LoVo (cell line): ENCODE data around the gene CA10.
A peak's percentile ranks its signal among the peaks of the same experiment; 100 is the strongest.

ENCODE experiments used
- DNase-seq: peaks from one replicate; pipeline ENCODE4 v3.0.0-alpha.2; 2016; ENCODE audit warnings: low spot score

Gene CA10

DNA sequence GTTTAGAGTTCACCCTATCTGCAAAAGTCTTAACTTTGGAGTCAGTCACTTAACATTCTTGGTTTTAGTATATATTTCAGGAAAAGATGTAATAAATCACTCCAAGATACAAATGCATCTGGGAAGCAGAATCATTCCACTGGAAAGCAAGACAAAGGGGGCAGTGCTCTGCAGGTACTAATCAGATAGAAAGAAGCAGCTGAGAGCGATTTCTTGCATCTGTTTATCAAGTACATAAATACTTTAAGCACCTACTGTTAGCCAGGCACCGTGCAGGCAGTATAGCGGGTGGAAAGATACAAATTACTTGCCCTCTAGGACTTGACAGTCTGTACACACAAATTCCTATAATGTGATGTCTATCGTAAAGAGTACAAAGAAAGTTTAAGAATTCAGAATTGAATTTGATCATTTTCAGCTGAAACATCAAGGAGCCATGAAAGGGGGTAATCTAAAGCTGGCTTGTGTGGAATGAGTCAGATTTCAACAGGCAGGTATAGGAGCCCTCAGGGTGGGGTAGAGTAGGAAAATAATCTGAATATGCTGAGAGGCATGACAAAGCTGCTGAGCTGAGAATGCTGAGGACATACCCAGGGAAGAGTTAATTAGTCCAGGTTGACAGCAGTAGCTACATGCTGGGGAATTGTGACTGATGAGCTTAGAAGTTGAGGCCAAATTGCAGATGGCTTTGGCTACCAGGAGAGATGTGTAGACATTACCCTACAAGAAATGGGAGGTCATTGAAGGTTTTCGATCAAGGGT, 110.2 kb downstream of the CA10 start:
- DNase-seq = no peak

DNA sequence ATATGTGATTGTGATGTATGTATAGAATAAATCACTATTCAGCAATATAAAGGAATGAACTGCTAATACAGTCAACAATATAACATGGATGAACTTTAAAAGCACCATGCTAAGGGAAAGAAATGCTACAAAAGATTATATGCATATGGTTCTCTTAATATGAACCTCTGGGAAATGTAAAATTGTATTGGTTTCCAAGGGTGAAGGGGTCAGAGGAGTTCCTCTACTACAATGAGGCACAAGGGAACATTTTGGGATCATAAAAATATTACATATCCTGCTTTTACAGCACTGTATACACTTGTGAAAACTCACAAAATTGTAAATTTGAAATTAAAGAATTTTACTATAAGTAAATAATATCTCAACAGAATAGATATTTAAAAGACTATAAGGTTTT, 111.4 kb downstream of the CA10 start:
- DNase-seq = no peak

DNA sequence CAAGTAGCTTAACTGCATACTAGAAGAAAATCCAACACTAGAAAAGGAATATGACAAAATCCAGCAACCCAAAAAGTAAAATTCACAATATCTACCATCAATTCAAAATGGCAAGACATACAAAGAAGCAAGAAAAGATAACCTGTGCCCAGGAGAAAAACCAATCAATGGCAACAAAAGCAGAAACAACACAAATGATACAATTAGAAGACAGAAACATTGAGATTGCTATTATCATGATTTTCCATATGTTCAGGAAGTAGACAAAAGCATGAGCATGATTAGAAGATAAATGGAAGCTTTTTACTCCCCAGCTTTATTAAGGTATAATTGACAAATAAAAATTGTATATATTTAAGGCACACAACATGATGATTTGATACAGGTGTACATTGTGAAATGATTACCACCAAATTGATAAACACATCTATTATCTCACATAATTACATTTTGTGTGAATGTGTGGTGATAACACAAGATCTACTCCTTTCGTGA, 117.3 kb downstream of the CA10 start:
- DNase-seq = no peak

DNA sequence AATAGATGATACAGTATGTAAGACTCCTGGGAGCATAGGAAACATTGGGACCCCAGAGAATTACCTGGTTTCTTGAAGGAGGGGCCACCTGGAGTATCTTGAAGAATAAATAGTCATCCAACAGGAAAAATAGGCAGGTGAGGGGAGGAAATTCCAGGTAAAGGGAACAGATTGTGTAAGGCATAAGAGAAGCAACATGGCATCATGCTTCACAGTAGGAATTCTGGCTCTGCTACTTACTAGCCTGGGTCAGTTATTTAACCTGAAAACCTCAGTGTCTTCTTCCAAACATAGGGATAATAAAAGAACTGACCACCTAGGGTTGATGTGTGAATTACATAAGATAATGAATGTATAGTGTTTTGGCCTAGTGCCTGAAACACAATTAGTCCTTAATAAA, 122.1 kb downstream of the CA10 start:
- no peak for DNase-seq

DNA sequence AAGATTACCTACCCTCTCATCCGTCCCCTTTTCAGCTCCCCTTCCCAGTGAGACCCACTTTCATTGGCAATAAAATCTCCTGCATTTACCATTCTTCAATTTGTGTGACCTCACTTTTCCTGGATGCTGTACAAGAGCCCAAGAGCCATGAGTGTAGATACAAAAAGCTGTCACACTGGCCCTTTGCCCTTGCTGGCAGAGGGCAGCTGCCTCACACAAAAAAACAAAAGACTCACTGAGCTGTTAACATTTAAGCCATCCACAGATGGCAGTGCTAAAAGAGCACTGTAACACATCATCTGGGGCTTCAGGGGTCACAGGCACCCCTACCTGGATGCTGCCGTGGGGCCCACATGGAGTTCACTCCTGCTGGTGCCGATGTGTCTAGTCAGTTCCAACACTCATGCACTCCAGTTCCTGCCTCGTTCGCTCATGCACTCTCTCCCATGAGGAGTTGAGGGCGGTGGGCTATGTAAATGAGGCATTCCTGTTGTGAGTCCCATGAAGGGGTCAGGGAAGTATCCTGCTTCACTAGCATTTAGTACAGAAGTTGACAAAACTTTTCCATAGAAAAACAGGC, 123.1 kb downstream of the CA10 start:
- DNase-seq = no peak

DNA sequence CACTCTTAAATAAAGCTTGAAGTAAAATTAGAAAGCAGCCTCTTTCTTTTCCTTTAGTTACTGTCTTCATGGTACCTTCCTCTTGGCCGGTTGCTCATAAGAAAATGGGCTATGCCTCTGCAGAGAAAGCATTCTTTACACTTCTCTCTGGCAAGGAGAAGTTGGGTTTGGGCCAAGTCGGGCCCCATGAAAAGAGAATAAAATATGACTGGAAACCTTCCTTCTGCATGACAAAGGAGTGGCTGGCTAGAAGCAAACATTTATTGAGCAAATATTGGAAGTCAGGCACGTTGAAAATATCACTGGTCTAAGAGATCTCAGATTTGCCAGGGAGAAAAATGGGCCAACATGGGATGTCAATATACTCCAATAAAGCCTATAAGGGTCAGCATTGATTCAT, 126.1 kb downstream of the CA10 start:
- no peak for DNase-seq

DNA sequence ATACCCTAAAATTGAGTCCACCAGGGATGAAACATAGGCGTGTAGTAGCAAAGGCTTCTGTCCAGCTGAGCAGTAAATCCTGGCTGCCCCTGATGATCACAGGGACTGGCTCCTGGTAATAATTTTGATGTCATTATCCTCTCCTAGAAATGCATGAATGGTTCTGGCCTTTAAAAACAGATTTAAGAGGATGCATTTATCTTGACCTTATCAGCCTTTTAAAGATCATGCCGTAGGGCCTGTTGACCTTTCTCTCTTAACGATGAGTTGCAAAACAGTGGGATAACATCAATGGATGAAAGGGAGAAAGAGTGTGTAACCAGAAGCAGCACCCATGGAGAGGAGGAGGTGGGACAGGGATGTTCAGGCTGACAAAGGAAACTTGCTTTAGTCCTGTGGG, 128.5 kb downstream of the CA10 start:
- DNase-seq = no peak

- peak; percentile 2 for DNase-seq
Observed at GRCh38 chr17:52027620-52028295, 130.8 kb downstream of the CA10 start.

- DNase-seq = peak; percentile 4
Observed at GRCh38 chr17:52027081-52027480, 131.4 kb downstream of the CA10 start.

GRCh38 chr17:52026075-52026474, 132.4 kb downstream of the CA10 start:
- no peak for DNase-seq

GRCh38 chr17:52025236-52025635, 133.3 kb downstream of the CA10 start:
- no peak for DNase-seq

GRCh38 chr17:52024300-52024870, 134.1 kb downstream of the CA10 start:
- no peak for DNase-seq

GRCh38 chr17:52011064-52011463, 147.4 kb downstream of the CA10 start:
- no peak for DNase-seq

- DNase-seq = no peak
Observed at GRCh38 chr17:51999654-52000053, 158.9 kb downstream of the CA10 start.

DNA sequence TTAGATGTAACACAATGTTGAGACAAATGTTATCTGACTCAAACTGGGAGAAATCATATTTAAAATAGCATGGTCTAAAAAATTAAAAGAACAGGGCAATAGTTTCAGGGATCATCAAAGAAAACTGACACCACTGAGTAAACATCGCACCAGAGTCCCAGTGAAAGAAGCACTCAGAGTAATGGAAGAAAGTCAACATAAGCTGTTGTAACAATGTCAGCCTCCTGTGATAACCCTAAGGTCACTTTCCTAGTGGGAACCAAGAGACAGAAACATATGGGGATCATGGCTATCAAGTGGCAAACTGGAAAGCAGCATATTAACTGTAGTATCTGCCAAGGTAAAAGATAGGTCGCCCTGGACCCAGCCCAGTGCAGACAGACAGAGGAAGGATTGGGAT, 160.8 kb downstream of the CA10 start:
- no peak for DNase-seq

DNA sequence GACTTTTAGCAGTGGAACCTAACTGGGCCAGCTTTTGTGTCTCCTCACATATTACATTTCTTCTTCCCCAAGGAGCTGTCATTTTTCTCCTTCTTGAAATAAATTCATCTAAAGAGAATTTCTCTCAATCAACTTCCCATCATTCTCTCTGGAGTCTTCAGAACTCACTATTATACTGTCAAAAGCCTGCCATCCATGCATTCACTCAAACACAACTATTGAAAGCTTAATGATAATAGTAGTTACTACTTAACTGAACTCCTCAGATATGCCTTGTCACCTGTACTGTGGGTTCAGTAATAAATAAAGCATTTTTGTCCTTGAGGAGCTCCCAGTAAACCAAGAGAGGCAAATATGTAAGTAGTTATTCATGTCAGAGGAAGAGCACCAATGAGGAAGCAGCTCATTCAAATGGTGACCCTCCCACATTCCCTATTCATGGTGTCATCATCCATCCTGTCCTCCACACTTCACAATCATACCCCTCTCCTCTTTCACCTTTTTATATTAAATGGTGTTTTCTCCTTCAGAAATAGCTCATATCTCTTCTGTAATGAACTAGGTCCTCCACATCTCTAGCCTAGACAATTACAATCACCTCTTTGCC, 162.6 kb downstream of the CA10 start:
- DNase-seq = no peak

DNA sequence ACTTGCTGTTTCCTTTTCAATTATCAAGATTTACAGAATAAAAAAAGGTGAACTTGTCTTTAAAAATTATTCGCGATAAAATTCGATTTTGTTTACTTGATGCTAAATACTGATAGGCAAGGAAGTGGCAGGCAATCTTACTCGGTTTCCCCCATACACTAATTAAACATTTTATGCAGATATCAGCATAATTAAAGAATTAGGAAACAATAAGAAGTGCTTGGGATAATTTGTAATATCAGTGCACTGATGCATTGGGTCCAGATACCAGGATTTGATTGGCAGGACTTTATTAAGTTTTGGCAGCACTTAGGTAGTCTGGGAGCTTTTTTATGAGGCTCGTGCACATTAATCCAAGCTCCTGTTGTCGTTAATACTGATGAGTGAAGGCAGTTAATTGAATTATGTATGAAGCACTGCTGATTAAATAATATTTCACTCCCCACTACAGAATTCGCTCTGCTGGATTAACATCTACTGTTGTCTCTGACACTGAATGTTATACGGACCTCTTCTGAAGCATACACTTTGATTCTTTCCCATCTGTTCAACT, 165.6 kb downstream of the CA10 start:
- no peak for DNase-seq

GRCh38 chr17:51971121-51971520, 187.4 kb downstream of the CA10 start:
- DNase-seq = no peak

GRCh38 chr17:51961689-51962088, 196.8 kb downstream of the CA10 start:
- no peak for DNase-seq

- no peak for DNase-seq
Observed at GRCh38 chr17:51957786-51958185, 200.7 kb downstream of the CA10 start.

- DNase-seq = no peak
Observed at GRCh38 chr17:51955245-51955644, 203.3 kb downstream of the CA10 start.

- no peak for DNase-seq
Observed at GRCh38 chr17:51954232-51954765, 204.2 kb downstream of the CA10 start.
